GM23248 (cell line): Measurements from ENCODE around the gene CTIF.

Source experiments
- EZH2 ChIP-seq: fragments of 200-600 bp; sonication (generic); IDR thresholded peaks from 2 replicates; pipeline ENCODE4 v1.6.1; 2018; ENCODE audit warnings: antibody characterized with exemption, mild to moderate bottlenecking; ENCODE audit not compliant: insufficient read depth, poor library complexity, severe bottlenecking
- EZH2phosphoT487 ChIP-seq: fragments of 200-600 bp; sonication (generic); IDR thresholded peaks from 2 replicates; pipeline ENCODE4 v1.6.1; 2018; ENCODE audit warnings: antibody characterized with exemption, moderate library complexity, mild to moderate bottlenecking, low read depth; ENCODE audit not compliant: insufficient read depth

DNA sequence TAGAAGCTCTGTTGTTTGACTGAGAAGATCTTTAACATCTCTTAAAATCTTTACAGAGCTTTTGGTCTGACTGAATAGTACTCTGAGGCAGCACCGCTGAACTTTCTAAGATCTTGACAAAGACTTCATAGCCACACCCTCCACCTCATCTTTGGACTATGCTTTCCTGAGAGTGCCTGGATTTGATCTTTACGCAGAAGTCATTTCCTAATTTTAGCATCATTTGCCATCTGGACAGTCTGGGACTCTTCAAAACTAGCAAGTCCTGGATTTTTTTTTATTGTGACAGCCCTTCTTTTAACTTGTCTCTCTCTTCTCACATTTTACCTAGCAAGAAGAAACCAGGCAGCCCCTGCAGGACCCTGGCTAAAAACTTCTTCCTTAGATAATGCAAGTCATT is 188.8 kb downstream of the CTIF start:
- TF ChIP-seq EZH2 (no peak), EZH2phosphoT487 (no peak)
